CD4-positive, alpha-beta T cell (primary cell): Measurements from ENCODE around the gene JARID2. TPM values are rescaled to one million over a fixed set of nuclear protein-coding genes. Genes with fewer than 3 reads are reported as not detected.

Source experiments
- ATAC-seq: fragments of 200-7000 bp; cut with Tn5 transposase; one replicate; pipeline ENCODE4 v1.10.0; 2022; ENCODE audit warnings: mild to moderate bottlenecking; ENCODE audit not compliant: poor library complexity
- CTCF ChIA-PET: fragments of 350-600 bp; sonication (Branson Sonifier 250); formaldehyde crosslinking; loops from one replicate; lab custom pipeline; 2021; ENCODE audit warnings: antibody characterized with exemption, inconsistent platforms; lab: Charles Lee
- POLR2A ChIA-PET: fragments of 350-600 bp; sonication (Branson Sonifier 250); formaldehyde crosslinking; loops from one replicate; lab custom pipeline; 2021; ENCODE audit warnings: antibody characterized with exemption, inconsistent platforms; lab: Charles Lee
- DNase-seq, 14 experiments: peaks; one replicate each; pipeline ENCODE4 v3.0.0-alpha.2; 2013 to 2020; ENCODE audit warnings: mixed read lengths in 2 of 14
- H3K27ac ChIP-seq, 2 donors: one replicate each; pipeline versions ENCODE4 v1.5.1 to v1.7.0; 2013; ENCODE audit warnings: low read length in 2 of 2, low read depth in 1 of 2, mild to moderate bottlenecking in 1 of 2
- H3K27me3 ChIP-seq, 2 experiments: 1 replicate in 1 of 2; 2 replicates in 1 of 2; pipeline versions ENCODE4 v1.6.1 to v1.7.0; 2013; ENCODE audit warnings: low read length in 2 of 2, control low read depth in 1 of 2, mild to moderate bottlenecking in 1 of 2, moderate library complexity in 1 of 2; ENCODE audit not compliant: insufficient read depth in 2 of 2, control insufficient read depth in 1 of 2
- H3K36me3 ChIP-seq: one replicate; pipeline ENCODE4 v1.6.1; 2013; ENCODE audit warnings: low read length, control low read depth; ENCODE audit not compliant: insufficient read depth
- H3K4me1 ChIP-seq: one replicate; pipeline ENCODE4 v1.6.1; 2013; ENCODE audit warnings: low read length, control low read depth; ENCODE audit not compliant: insufficient read depth
- H3K4me3 ChIP-seq: one replicate; pipeline ENCODE4 v1.5.1; 2013; ENCODE audit warnings: mild to moderate bottlenecking, low read length, moderate library complexity
- H3K9me3 ChIP-seq, 2 experiments: 1 replicate in 1 of 2; 2 replicates in 1 of 2; pipeline versions ENCODE4 v1.6.1 to v1.7.0; 2013; ENCODE audit warnings: low read length in 2 of 2, mild to moderate bottlenecking in 2 of 2, control low read depth in 1 of 2, moderate library complexity in 1 of 2; ENCODE audit not compliant: control insufficient read depth in 1 of 2, insufficient read depth in 1 of 2
- H3K27ac Mint-ChIP-seq: one replicate; pipeline ENCODE4 v1.8.0; 2020; ENCODE audit warnings: mixed read lengths
- H3K27me3 Mint-ChIP-seq: one replicate; pipeline ENCODE4 v1.8.0; 2021; ENCODE audit warnings: mixed read lengths
- H3K36me3 Mint-ChIP-seq: one replicate; pipeline ENCODE4 v1.8.0; 2021; ENCODE audit warnings: low read depth, mixed read lengths
- H3K4me1 Mint-ChIP-seq: one replicate; pipeline ENCODE4 v1.8.0; 2021; ENCODE audit warnings: low read depth, mixed read lengths
- H3K4me3 Mint-ChIP-seq: one replicate; pipeline ENCODE4 v1.8.0; 2020; ENCODE audit warnings: mild to moderate bottlenecking, mixed read lengths
- H3K9me3 Mint-ChIP-seq: one replicate; pipeline ENCODE4 v1.8.0; 2020; ENCODE audit warnings: mixed read lengths
- CTCF ChIP-seq: fragments of 200-600 bp; IDR thresholded peaks from one replicate; pipeline ENCODE4 v1.8.0; 2022; ENCODE audit warnings: antibody characterized with exemption, mild to moderate bottlenecking
- intact Hi-C, 2 experiments: fragments of 100-400 bp; cut with DNase I in 1 of 2; cut with micrococcal nuclease in 1 of 2; formaldehyde crosslinking; loops; one replicate each; pipeline versions ENCODE4 v1.15.1 to v1.9.0; 2023 to 2025; cut with DNase I, micrococcal nuclease
- total RNA-seq, 174 experiments: library from RNA in 2 of 174; stranded (reverse) in 2 of 174; gene quantifications; one replicate each; pipeline ENCODE4 v1.2.3 and lab custom pipeline; 2021 to 2026

JARID2 gene
- total RNA-seq, 2 experiments from 2014 or later = 32.0 to 33.0 TPM

GRCh38 chr6:15551798-15552197 is 305.9 kb downstream of the JARID2 start:
- Mint-ChIP-seq H3K4me3 (no peak overlapping the region), H3K4me1 (peaks cover 53% of the 10 kb centered on the region), H3K9me3 (no peaks in the 10 kb centered on the region), H3K27ac (no peak overlapping the region), H3K36me3 (no peaks in the 10 kb centered on the region), H3K27me3 (no peaks in the 10 kb centered on the region)
- ATAC-seq (no peak), DNase-seq (no peak)
- ChIA-PET POLR2A (no interaction called here), CTCF (no interaction called here)
- no peak overlapping the region for H3K4me3 ChIP-seq
- intact Hi-C loops = no loop called here
- H3K27me3 ChIP-seq = no peaks in the 10 kb centered on the region
- no peak for TF ChIP-seq CTCF
- H3K9me3 ChIP-seq = no peaks in the 10 kb centered on the region
- no peaks in the 10 kb centered on the region for H3K36me3 ChIP-seq
- H3K27ac ChIP-seq = no peak overlapping the region
- no peaks in the 10 kb centered on the region for H3K4me1 ChIP-seq

- Mint-ChIP-seq H3K9me3 (no peaks in the 10 kb centered on the region), H3K36me3 (no peaks in the 10 kb centered on the region), H3K27ac (peak overlapping the region; percentile 31), H3K4me1 (peaks cover 56% of the 10 kb centered on the region), H3K4me3 (no peak overlapping the region), H3K27me3 (no peaks in the 10 kb centered on the region)
- intact Hi-C loops = no loop called here
- H3K36me3 ChIP-seq = no peaks in the 10 kb centered on the region
- no peak overlapping the region for H3K4me3 ChIP-seq
- ChIA-PET CTCF (no interaction called here), POLR2A (no interaction called here)
- no peak for TF ChIP-seq CTCF
- H3K9me3 ChIP-seq = no peaks in the 10 kb centered on the region
- no peak overlapping the region for H3K27ac ChIP-seq
- H3K4me1 ChIP-seq = no peaks in the 10 kb centered on the region
- DNase-seq = no peak
- no peak for ATAC-seq
- H3K27me3 ChIP-seq = no peaks in the 10 kb centered on the region
Measured at GRCh38 chr6:15553031-15553430, 307.2 kb downstream of the JARID2 start.

GRCh38 chr6:15553736-15554294 is 307.9 kb downstream of the JARID2 start:
- Mint-ChIP-seq H3K27ac (peak overlapping the region; percentile 31), H3K4me1 (peaks cover 52% of the 10 kb centered on the region), H3K27me3 (no peaks in the 10 kb centered on the region), H3K4me3 (no peak overlapping the region), H3K9me3 (no peaks in the 10 kb centered on the region), H3K36me3 (no peaks in the 10 kb centered on the region)
- Histone ChIP-seq H3K9me3 (no peaks in the 10 kb centered on the region), H3K36me3 (no peaks in the 10 kb centered on the region), H3K4me3 (no peak overlapping the region), H3K27me3 (no peaks in the 10 kb centered on the region), H3K27ac (no peak overlapping the region), H3K4me1 (no peaks in the 10 kb centered on the region)
- TF ChIP-seq CTCF = no peak
- ATAC-seq (no peak), DNase-seq (no peak)
- ChIA-PET CTCF (no interaction called here), POLR2A (interaction anchor here (0.7 kb wide), 1 partner anchor 765 kb away, joined by 3 read pairs; no protein-coding TSS in a partner anchor)
- intact Hi-C loops = no loop called here
